Activated CD8-positive, alpha-beta T cell treated with anti-CD3 and anti-CD28 coated beads for 36 hours (primary cell): Measurements from ENCODE around the gene VTN. TPM values are rescaled to one million over a fixed set of nuclear protein-coding genes. Genes with fewer than 3 reads are reported as not detected.

ENCODE experiments used
- microRNA-seq: library from miRNA; unstranded; fragments of <30 nt; microRNA quantifications from one replicate; pipeline ENCODE4 v1.2.0, GENCODE V29; 2022; ENCODE audit warnings: borderline microRNAs expressed, borderline replicate concordance
- total RNA-seq, 2 experiments: library from RNA; stranded (reverse); gene quantifications; one replicate each; pipeline ENCODE4 v1.2.3, GENCODE V29; 2021

The VTN gene
- total RNA-seq, 2 experiments from 2014 or later: 0.11 TPM; not detected in 1

Small RNA genes lying within 50 kb of the gene (microRNA-seq; reads per million reads assigned to microRNA genes)
- 2.4 reads per million for gene MIR4723

Other genes starting within 250 kb of the VTN start
- 10 to 100 TPM; 36.1 to 36.2 TPM for gene TMEM97, start 51.1 kb downstream of the VTN start, total RNA-seq
- 10 to 100 TPM; 16.7 to 18.8 TPM for gene IFT20, start 34.8 kb downstream of the VTN start, total RNA-seq
- 10 to 100 TPM; 19.5 to 20.9 TPM for gene TNFAIP1, start 34.5 kb downstream of the VTN start, total RNA-seq
- 10 to 100 TPM; 87.6 to 88.7 TPM for gene POLDIP2, start 12.8 kb downstream of the VTN start, total RNA-seq
- not detected for gene SEBOX, start 5.1 kb downstream of the VTN start, total RNA-seq
- gene SARM1, start 1.4 kb upstream of the VTN start, total RNA-seq: 10 to 100 TPM; 16.7 to 19.8 TPM
- gene SLC46A1, start 35.9 kb upstream of the VTN start, total RNA-seq: 1 to 10 TPM; 2.1 to 3.1 TPM
- not detected for gene SLC13A2, start 103.3 kb upstream of the VTN start, total RNA-seq
- gene FOXN1, start 136.0 kb upstream of the VTN start, total RNA-seq: not detected
- 10 to 100 TPM; 43.6 to 44.8 TPM for gene UNC119, start 182.3 kb upstream of the VTN start, total RNA-seq
- gene PIGS, start 201.2 kb upstream of the VTN start, total RNA-seq: 10 to 100 TPM; 33.8 to 36.9 TPM
- gene ALDOC, start 206.6 kb upstream of the VTN start, total RNA-seq: 100 to 1,000 TPM; 142 to 146 TPM
- 100 to 1,000 TPM; 140 to 141 TPM for gene SPAG5, start 228.7 kb upstream of the VTN start, total RNA-seq
- 10 to 100 TPM; 22.5 to 24.9 TPM for gene RSKR, start 243.9 kb upstream of the VTN start, total RNA-seq